ENCODE results near the gene SMG6. TPM values are rescaled to one million over a fixed set of nuclear protein-coding genes. Genes with fewer than 3 reads are reported as not detected.

The SMG6 gene
- total and polyA plus RNA-seq, 2 of the 4 experiments (the other 2 are of a cell fraction), result 16.3 to 30.3 TPM

- Histone ChIP-seq H3K36me3 (ENCODE audit: control insufficient read depth, insufficient read depth, low read length) (no peaks in the 10 kb centered on the region), H2AFZ (replicated peaks; ENCODE audit: low read length, poor library complexity) (peak overlapping the region; percentile 90), H3K9me3 (ENCODE audit: control insufficient read depth, insufficient read depth, low read length) (peaks cover 2% of the 10 kb centered on the region; the same call in 1 of the 2 replicates), H3K27ac (ENCODE audit: insufficient read depth, low read length) (no peak overlapping the region), H2BK20ac (ENCODE audit: low read depth, low read length) (no peak overlapping the region; the same call in 1 of the 2 replicates), H3K4me1 (ENCODE audit: control insufficient read depth, insufficient read depth, low read length) (peaks cover 8% of the 10 kb centered on the region; the same call in 1 of the 2 replicates), H2BK5ac (ENCODE audit: low read depth, low read length, poor library complexity, severe bottlenecking) (no peak overlapping the region), H3K18ac (ENCODE audit: low read depth, low read length) (no peak overlapping the region), H3K23ac (ENCODE audit: low read depth, low read length) (peak overlapping the region; percentile 32; the same call in 1 of the 2 replicates), H3K4ac (ENCODE audit: low read depth, low read length) (no peak overlapping the region), H3K79me1 (ENCODE audit: low read depth in 1 of 2, low read length in 2 of 2) (no peaks in the 10 kb centered on the region), H2AK5ac (ENCODE audit: low read depth, low read length) (no peak overlapping the region), H3K9me1 (ENCODE audit: insufficient read depth, low read length) (no peaks in the 10 kb centered on the region), H2BK120ac (ENCODE audit: low read depth, low read length) (peak overlapping the region; percentile 10; the same call in 1 of the 2 replicates), H4K8ac (ENCODE audit: low read depth in 2 of 2, low read length in 2 of 2) (peak overlapping the region in 1 of 2 experiments; percentile 54; a peak in 1 of 4 replicates), H2AK9ac (replicated peaks; ENCODE audit: low read depth, low read length, poor library complexity) (peak overlapping the region; percentile 44), H3K4me3 (ENCODE audit: insufficient read depth, low read depth, low read length) (no peak overlapping the region), H4K91ac (ENCODE audit: insufficient read depth, low read depth, low read length) (no peak overlapping the region), H2BK15ac (ENCODE audit: low read depth, low read length) (no peak overlapping the region), H3K27me3 (ENCODE audit: control insufficient read depth, insufficient read depth, low read length) (peaks cover 23% of the 10 kb centered on the region), H4K20me1 (ENCODE audit: insufficient read depth, low read length) (no peaks in the 10 kb centered on the region), H3K9ac (ENCODE audit: low read depth, low read length) (no peak overlapping the region), H3K4me2 (ENCODE audit: low read depth, low read length) (peak overlapping the region; percentile 27; the same call in 1 of the 2 replicates), H3K14ac (replicated peaks; ENCODE audit: low read depth, low read length) (no peak overlapping the region), H3K56ac (ENCODE audit: extremely low read depth, insufficient read depth, low read length) (no peak overlapping the region), H4K5ac (ENCODE audit: low read depth, low read length) (no peak overlapping the region)
- in situ Hi-C loops (cut with MboI; ENCODE audit: low sequenced_read_pairs) (no loop called here), dilution Hi-C loops (cut with HindIII; ENCODE audit: low sequenced_read_pairs, unreplicated experiment) (no loop called here), intact Hi-C loops (cut with micrococcal nuclease) (no loop called here)
- ATAC-seq (ENCODE audit: low read depth), result peak; percentile 80
- ChIA-PET CTCF (no interaction called here), POLR2A (ENCODE audit: unreplicated experiment) (no interaction called here)
- no TSS peak for BruUV-seq (replicated peaks)
- WGBS, 2 experiments (ENCODE audit: extremely low coverage in 2 of 2, insufficient read length in 1 of 2), result 37% methylated on average over 12 of the region's 24 CpGs; no CpG with 5 or more reads in 1 of the 2 experiments
- no peak for DNase-seq
- TF ChIP-seq RCOR1 (IDR thresholded peaks at IDR 0.05; ENCODE audit: insufficient replicate concordance, low read length), result no peak
- TF ChIP-seq CTCF (conservative IDR thresholded peaks at IDR 0.05; ENCODE audit: low read depth, low read length), result no peak
- no peak for TF ChIP-seq CEBPB (IDR thresholded peaks at IDR 0.05; ENCODE audit: low read depth, low read length)
- no peak for TF ChIP-seq RAD21 (IDR thresholded peaks at IDR 0.05; ENCODE audit: low read length)
- no peak for TF ChIP-seq BHLHE40 (IDR thresholded peaks at IDR 0.05; ENCODE audit: low read depth, low read length)
Measured at GRCh38 chr17:2011411-2012371, 291.9 kb downstream of the SMG6 start.

Small RNAs within 50 kb of the gene (microRNA-seq; reads per million reads assigned to microRNA genes)
- not detected for gene AC090617.6 (ENCODE audit: insufficient read depth, insufficient read length)
- not detected for gene AC090617.7 (ENCODE audit: insufficient read depth, insufficient read length)
- gene AC090617.8 (ENCODE audit: insufficient read depth, insufficient read length), result not detected
- not detected for gene AC090617.9 (ENCODE audit: insufficient read depth, insufficient read length)
- gene MIR132 (ENCODE audit: insufficient read depth in 1 of 2, insufficient read length in 1 of 2, unreplicated experiment in 1 of 2), result 556 to 1,006 reads per million in 2 experiments
- gene MIR212 (ENCODE audit: insufficient read depth in 1 of 2, insufficient read length in 1 of 2, unreplicated experiment in 1 of 2), result 10.6 to 57.9 reads per million in 2 experiments
- not detected for gene OVCA2 (ENCODE audit: insufficient read depth, insufficient read length)
- gene RN7SL624P (ENCODE audit: insufficient read depth, insufficient read length), result not detected
- 117 reads per million, percentile 82 among the genes with 10 or more reads in this experiment for gene SNORD91A (ENCODE audit: insufficient read depth, insufficient read length)
- gene SNORD91B (ENCODE audit: insufficient read depth, insufficient read length), result 44.4 reads per million, percentile 72 among the genes with 10 or more reads in this experiment

Small RNAs within 50 kb of the gene (small RNA-seq; reads per million reads assigned to genes)
- 0 reads per million in 5 experiments for gene AC090617.6
- gene AC090617.7, result 0 reads per million in 5 experiments
- 0 reads per million in 5 experiments for gene AC090617.8
- 0 reads per million in 5 experiments for gene AC090617.9
- gene MIR132, result 0.95 to 134 (median 64.6) reads per million in 5 experiments
- 0 to 19.8 (median 5.7) reads per million in 5 experiments for gene MIR212
- gene OVCA2, result 0 reads per million in 5 experiments
- gene RN7SL624P, result 0 reads per million in 5 experiments
- 22.3 to 206 (median 79.5) reads per million in 5 experiments for gene SNORD91A
- 0.34 to 41.6 (median 3.7) reads per million in 5 experiments for gene SNORD91B

Other genes starting within 250 kb of the SMG6 start
- 10.0 and 10.4 TPM in 2 replicates for gene HIC1, start 248.7 kb downstream of the SMG6 start, total RNA-seq (2012; rRNA removed)
- gene HIC1, start 248.7 kb downstream of the SMG6 start, polyA plus RNA-seq (2012; rRNA removed), result 23.0 and 30.9 TPM in 2 replicates
- gene SRR, start 165 bp upstream of the SMG6 start, total RNA-seq (2012; rRNA removed), result 38.0 and 52.7 TPM in 2 replicates
- gene SRR, start 165 bp upstream of the SMG6 start, polyA plus RNA-seq (2012; rRNA removed), result 13.1 and 14.5 TPM in 2 replicates
- 72.6 and 79.2 TPM in 2 replicates for gene TSR1, start 32.7 kb upstream of the SMG6 start, total RNA-seq (2012; rRNA removed)
- gene TSR1, start 32.7 kb upstream of the SMG6 start, polyA plus RNA-seq (2012; rRNA removed), result 21.0 and 22.6 TPM in 2 replicates
- gene SGSM2, start 33.7 kb upstream of the SMG6 start, total RNA-seq (2012; rRNA removed), result 12.2 and 13.6 TPM in 2 replicates
- gene SGSM2, start 33.7 kb upstream of the SMG6 start, polyA plus RNA-seq (2012; rRNA removed), result 79.6 and 81.2 TPM in 2 replicates
- 1.4 and 1.9 TPM in 2 replicates for gene MNT, start 97.3 kb upstream of the SMG6 start, total RNA-seq (2012; rRNA removed)
- gene MNT, start 97.3 kb upstream of the SMG6 start, polyA plus RNA-seq (2012; rRNA removed), result 8.3 and 9.4 TPM in 2 replicates
- gene METTL16, start 208.1 kb upstream of the SMG6 start, total RNA-seq (2012; rRNA removed), result 15.4 and 15.8 TPM in 2 replicates
- gene METTL16, start 208.1 kb upstream of the SMG6 start, polyA plus RNA-seq (2012; rRNA removed), result 9.4 and 11.8 TPM in 2 replicates